HCT116 (cell line): ENCODE measurements around the gene ACBD7. TPM values are rescaled to one million over a fixed set of nuclear protein-coding genes. Genes with fewer than 3 reads are reported as not detected.

Experiments
- ATAC-seq: fragments of 200-7000 bp; cut with Tn5 transposase; 2 replicates; pipeline ENCODE4 v1.9.1; 2020; ENCODE audit warnings: mild to moderate bottlenecking, moderate library complexity
- BruUV-seq: library from RNA; stranded (reverse); fragments of 400-500 nt; replicated peaks from 2 replicates; lab custom pipeline; 2021; lab: Mats Ljungman, UMichigan
- CTCF ChIA-PET: fragments of 300-600 bp; sonication (Branson Sonifier 250); formaldehyde crosslinking; loops from one replicate; lab custom pipeline; 2021; ENCODE audit warnings: antibody characterized with exemption; lab: Charles Lee
- POLR2A ChIA-PET: fragments of 300-600, 350-600 bp; sonication (Branson Sonifier 250); formaldehyde crosslinking; loops from one replicate; lab custom pipeline; 2021; ENCODE audit warnings: antibody characterized with exemption; lab: Charles Lee
- RAD21 ChIA-PET, 2 experiments: fragments of 300-600 bp; sonication (Branson Sonifier 250); formaldehyde crosslinking; loops; one replicate each; lab custom pipeline; 2023; ENCODE audit warnings: low total read pairs in 2 of 2; ENCODE audit not compliant: uncharacterized antibody in 2 of 2, unreplicated experiment in 2 of 2, low non-redundant PET in 1 of 2; lab: Charles Lee
- DNase-seq: peaks from one replicate; pipeline ENCODE4 v3.0.0-alpha.2; 2010; ENCODE audit warnings: low read depth, low spot score
- H2AFZ ChIP-seq: fragments of 200-600 bp; shearing (Covaris generic), sonication (generic); 2 replicates; pipeline ENCODE4 v1.6.1; 2017; ENCODE audit warnings: low read depth, mixed run types, mixed read lengths, antibody characterized with exemption, low read length; ENCODE audit not compliant: poor library complexity, severe bottlenecking
- H3K27ac ChIP-seq: 2 replicates; pipeline ENCODE4 v1.5.1; 2012; ENCODE audit warnings: low read depth, low read length
- H3K27me3 ChIP-seq: fragments of 200-600 bp; sonication (generic); 2 replicates; pipeline ENCODE4 v1.6.1; 2016; ENCODE audit warnings: mixed run types, low read length, mixed read lengths; ENCODE audit not compliant: insufficient read depth
- H3K36me3 ChIP-seq, 2 experiments: fragments of 200-500 bp in 1 of 2; fragments of 200-600 bp in 1 of 2; sonication (Bioruptor generic) in 1 of 2; sonication (generic) in 1 of 2; 2 replicates each; pipeline versions ENCODE4 v1.5.1 to v1.6.1; 2014 to 2016; ENCODE audit warnings: low read length in 2 of 2, inconsistent platforms in 1 of 2, mixed read lengths in 1 of 2, mixed run types in 1 of 2; ENCODE audit not compliant: insufficient read depth in 2 of 2, control insufficient read depth in 1 of 2
- H3K4me1 ChIP-seq, 2 experiments: fragments of 200-600 bp in 1 of 2; sonication (generic) in 1 of 2; 2 replicates each; pipeline versions ENCODE4 v1.5.1 to v1.6.1; 2012 to 2017; ENCODE audit warnings: low read length in 2 of 2, inconsistent platforms in 1 of 2, mild to moderate bottlenecking in 1 of 2, mixed read lengths in 1 of 2, mixed run types in 1 of 2, moderate library complexity in 1 of 2; ENCODE audit not compliant: insufficient read depth in 2 of 2, control insufficient read depth in 1 of 2
- H3K4me2 ChIP-seq: fragments of 200-600 bp; sonication (generic); 2 replicates; pipeline ENCODE4 v1.6.1; 2017; ENCODE audit warnings: mixed run types, low read length, mixed read lengths
- H3K4me3 ChIP-seq, 2 experiments: fragments of 200-600 bp in 1 of 2; sonication (generic) in 1 of 2; replicated peaks in 1 of 2; 2 replicates each; pipeline ENCODE4 v1.5.1; 2011 to 2016; ENCODE audit warnings: low read length in 2 of 2, control low read depth in 1 of 2, low read depth in 1 of 2, mild to moderate bottlenecking in 1 of 2, mixed read lengths in 1 of 2, mixed run types in 1 of 2
- H3K79me2 ChIP-seq: fragments of 200-600 bp; sonication (generic); 2 replicates; pipeline ENCODE4 v1.6.1; 2017; ENCODE audit warnings: mild to moderate bottlenecking, mixed run types, low read length, moderate library complexity, mixed read lengths; ENCODE audit not compliant: insufficient read depth
- H3K9ac ChIP-seq: fragments of 200-600 bp; sonication (generic); 2 replicates; pipeline ENCODE4 v1.6.1; 2016; ENCODE audit warnings: low read length, mixed read lengths
- H3K9me2 ChIP-seq: fragments of 200-600 bp; sonication (generic), shearing (Covaris generic); 2 replicates; pipeline ENCODE4 v1.6.1; 2017; ENCODE audit warnings: mixed run types, mild to moderate bottlenecking, moderate library complexity; ENCODE audit not compliant: insufficient read depth
- H3K9me3 ChIP-seq, 2 experiments: fragments of 200-500 bp in 1 of 2; fragments of 200-600 bp in 1 of 2; sonication (Bioruptor generic) in 1 of 2; sonication (generic) in 1 of 2; 2 replicates each; pipeline ENCODE4 v1.6.1; 2014 to 2017; ENCODE audit warnings: low read length in 2 of 2, mixed read lengths in 2 of 2, inconsistent platforms in 1 of 2, low read depth in 1 of 2, mild to moderate bottlenecking in 1 of 2, mixed run types in 1 of 2, moderate library complexity in 1 of 2; ENCODE audit not compliant: control insufficient read depth in 1 of 2, insufficient read depth in 1 of 2
- H4K20me1 ChIP-seq: fragments of 200-600 bp; sonication (generic), shearing (Covaris generic); 2 replicates; pipeline ENCODE4 v1.6.1; 2017; ENCODE audit warnings: mixed run types, mild to moderate bottlenecking, moderate library complexity; ENCODE audit not compliant: insufficient read depth
- CBX3 ChIP-seq: IDR thresholded peaks from 2 replicates; pipeline ENCODE4 v1.6.1; 2012; ENCODE audit warnings: low read depth
- CEBPB ChIP-seq: IDR thresholded peaks from 2 replicates; pipeline ENCODE4 v1.6.1; 2012; ENCODE audit warnings: low read depth
- EGR1 ChIP-seq: IDR thresholded peaks from 2 replicates; pipeline ENCODE4 v1.6.1; 2012; ENCODE audit warnings: low read depth
- ELF1 ChIP-seq: IDR thresholded peaks from 2 replicates; pipeline ENCODE4 v1.6.1; 2012; ENCODE audit warnings: low read depth, borderline replicate concordance
- FOSL1 ChIP-seq: IDR thresholded peaks from 2 replicates; pipeline ENCODE4 v1.6.1; 2012; ENCODE audit warnings: low read depth
- JUND ChIP-seq: IDR thresholded peaks from 2 replicates; pipeline ENCODE4 v1.6.1; 2012
- MAX ChIP-seq: IDR thresholded peaks from 2 replicates; pipeline ENCODE4 v1.6.1; 2012
- POLR2A ChIP-seq: IDR thresholded peaks from 2 replicates; pipeline ENCODE4 v1.7.0; 2011; ENCODE audit warnings: borderline replicate concordance; ENCODE audit not compliant: insufficient read depth, insufficient read length; ENCODE audit errors: extremely low read depth
- RAD21 ChIP-seq: IDR thresholded peaks from 2 replicates; pipeline ENCODE4 v1.6.1; 2012; ENCODE audit warnings: low read depth, mild to moderate bottlenecking
- SRF ChIP-seq: IDR thresholded peaks from 2 replicates; pipeline ENCODE4 v1.6.1; 2012; ENCODE audit warnings: low read depth
- TCF7L2 ChIP-seq: IDR thresholded peaks from 2 replicates; pipeline ENCODE4 v1.7.0; 2011; ENCODE audit warnings: borderline replicate concordance, inconsistent platforms; ENCODE audit not compliant: insufficient read depth, insufficient read length; ENCODE audit errors: extremely low read depth
- YY1 ChIP-seq: IDR thresholded peaks from 2 replicates; pipeline ENCODE4 v1.6.1; 2011; ENCODE audit warnings: low read length, low read depth, moderate library complexity, mild to moderate bottlenecking; ENCODE audit not compliant: insufficient replicate concordance; ENCODE audit errors: extremely low read depth
- ZBTB33 ChIP-seq: IDR thresholded peaks from 2 replicates; pipeline ENCODE4 v1.6.1; 2011; ENCODE audit warnings: mild to moderate bottlenecking, low read length, moderate library complexity; ENCODE audit not compliant: insufficient replicate concordance; ENCODE audit errors: extremely low read depth
- ZFX ChIP-seq: fragments of 450-650 bp; IDR thresholded peaks from 2 replicates; pipeline ENCODE4 v1.6.1; 2017
- ZNF274 ChIP-seq: fragments of 200-500 bp; sonication (Bioruptor generic); IDR thresholded peaks from 2 replicates; pipeline ENCODE4 v1.6.1; 2014; ENCODE audit warnings: mild to moderate bottlenecking, low read depth, low read length, inconsistent platforms
- intact Hi-C: fragments of 100-400 bp; cut with micrococcal nuclease; formaldehyde crosslinking; loops from 2 replicates; pipeline ENCODE4 v1.10.0; 2022
- total RNA-seq: library from RNA; stranded (reverse); gene quantifications from one replicate; pipeline ENCODE4 v1.2.1, GENCODE V29; 2021; ENCODE audit not compliant: unreplicated experiment
- TF ChIP-seq, protein P1 (sequence below): IDR thresholded peaks from 2 replicates; pipeline ENCODE4 v1.6.1; 2012; ENCODE audit warnings: low read depth

ACBD7 gene
- total RNA-seq, 1 experiment from 2014 or later: 3.3 TPM

- Histone ChIP-seq H3K27ac (no peak overlapping the region), H3K4me1 (peaks cover 0 to 6% of the 10 kb centered on the region in 2 experiments; a peak in 2 of 4 replicates), H3K36me3 (no peaks in the 10 kb centered on the region), H3K9ac (no peak overlapping the region), H3K79me2 (no peaks in the 10 kb centered on the region), H3K4me3 (no peak overlapping the region), H3K27me3 (no peaks in the 10 kb centered on the region), H3K9me2 (no peaks in the 10 kb centered on the region), H2AFZ (no peak overlapping the region), H4K20me1 (no peaks in the 10 kb centered on the region), H3K4me2 (no peak overlapping the region), H3K9me3 (no peaks in the 10 kb centered on the region)
- DNase-seq (no peak), ATAC-seq (no peak)
- POLR2A ChIA-PET: no interaction called here
- BruUV-seq: no TSS peak
- TF ChIP-seq MAX (no peak), EGR1 (no peak), JUND (no peak), RAD21 (no peak), YY1 (no peak), CEBPB (no peak), ZNF274 (no peak), ELF1 (no peak), TCF7L2 (no peak), ZFX (no peak), POLR2A (no peak), SRF (no peak), CBX3 (no peak), ZBTB33 (no peak), FOSL1 (no peak)
- TF ChIP-seq, protein P1, sequence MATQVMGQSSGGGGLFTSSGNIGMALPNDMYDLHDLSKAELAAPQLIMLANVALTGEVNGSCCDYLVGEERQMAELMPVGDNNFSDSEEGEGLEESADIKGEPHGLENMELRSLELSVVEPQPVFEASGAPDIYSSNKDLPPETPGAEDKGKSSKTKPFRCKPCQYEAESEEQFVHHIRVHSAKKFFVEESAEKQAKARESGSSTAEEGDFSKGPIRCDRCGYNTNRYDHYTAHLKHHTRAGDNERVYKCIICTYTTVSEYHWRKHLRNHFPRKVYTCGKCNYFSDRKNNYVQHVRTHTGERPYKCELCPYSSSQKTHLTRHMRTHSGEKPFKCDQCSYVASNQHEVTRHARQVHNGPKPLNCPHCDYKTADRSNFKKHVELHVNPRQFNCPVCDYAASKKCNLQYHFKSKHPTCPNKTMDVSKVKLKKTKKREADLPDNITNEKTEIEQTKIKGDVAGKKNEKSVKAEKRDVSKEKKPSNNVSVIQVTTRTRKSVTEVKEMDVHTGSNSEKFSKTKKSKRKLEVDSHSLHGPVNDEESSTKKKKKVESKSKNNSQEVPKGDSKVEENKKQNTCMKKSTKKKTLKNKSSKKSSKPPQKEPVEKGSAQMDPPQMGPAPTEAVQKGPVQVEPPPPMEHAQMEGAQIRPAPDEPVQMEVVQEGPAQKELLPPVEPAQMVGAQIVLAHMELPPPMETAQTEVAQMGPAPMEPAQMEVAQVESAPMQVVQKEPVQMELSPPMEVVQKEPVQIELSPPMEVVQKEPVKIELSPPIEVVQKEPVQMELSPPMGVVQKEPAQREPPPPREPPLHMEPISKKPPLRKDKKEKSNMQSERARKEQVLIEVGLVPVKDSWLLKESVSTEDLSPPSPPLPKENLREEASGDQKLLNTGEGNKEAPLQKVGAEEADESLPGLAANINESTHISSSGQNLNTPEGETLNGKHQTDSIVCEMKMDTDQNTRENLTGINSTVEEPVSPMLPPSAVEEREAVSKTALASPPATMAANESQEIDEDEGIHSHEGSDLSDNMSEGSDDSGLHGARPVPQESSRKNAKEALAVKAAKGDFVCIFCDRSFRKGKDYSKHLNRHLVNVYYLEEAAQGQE: no peak
- RAD21 ChIA-PET: no interaction called here
- intact Hi-C loops: no loop called here
- CTCF ChIA-PET: no interaction called here
Observed at GRCh38 chr10:15038416-15038815, 50.2 kb downstream of the ACBD7 start.
